GM12878 (cell line): ENCODE measurements around the gene AGAP1. TPM values are rescaled to one million over a fixed set of nuclear protein-coding genes. Genes with fewer than 3 reads are reported as not detected.

ENCODE experiments used
- ATAC-seq: fragments of 200-7000 bp; cut with Tn5 transposase; 3 replicates; pipeline ENCODE4 v1.9.1; 2020; ENCODE audit warnings: mild to moderate bottlenecking, moderate library complexity
- BruUV-seq: library from RNA; stranded (reverse); fragments of 400-500 nt; replicated peaks from 2 replicates; lab custom pipeline; 2021; lab: Mats Ljungman, UMichigan
- CTCF ChIA-PET: fragments of 300-600 bp; sonication (Branson Sonifier 250); formaldehyde crosslinking; extraction: SDS; loops from one replicate; lab custom pipeline; 2021; ENCODE audit warnings: inconsistent platforms; lab: Yijun Ruan, JAX
- POLR2A ChIA-PET: fragments of 350-600 bp; formaldehyde crosslinking; extraction: SDS; loops from one replicate; lab custom pipeline; 2021; ENCODE audit warnings: inconsistent platforms; lab: Charles Lee
- RAD21 ChIA-PET: fragments of 300-600 bp; sonication (Branson Sonifier 250); formaldehyde crosslinking; loops from one replicate; lab custom pipeline; 2023; ENCODE audit warnings: antibody characterized with exemption; ENCODE audit not compliant: unreplicated experiment; lab: Charles Lee
- SMC1A ChIA-PET: fragments of 300-600 bp; sonication (Branson Sonifier 250); formaldehyde crosslinking; loops from one replicate; lab custom pipeline; 2023; ENCODE audit not compliant: unreplicated experiment, uncharacterized antibody; lab: Charles Lee
- DNase-seq: peaks from one replicate; pipeline ENCODE4 v3.0.0-alpha.2; 2011; ENCODE audit warnings: low read depth, low spot score
- FAIRE-seq: peaks from 3 replicates; lab custom pipeline; 2011; peaks lifted over from hg19 to GRCh38; lab: Jason Lieb, UNC
- H2AFZ ChIP-seq: 2 replicates; pipeline ENCODE4 v1.6.0; 2011; ENCODE audit warnings: low read depth, low read length, control low read depth; ENCODE audit not compliant: control insufficient read depth
- H3K27ac ChIP-seq: 2 replicates; pipeline ENCODE4 v1.5.1; 2011; ENCODE audit warnings: control low read depth; ENCODE audit not compliant: control insufficient read depth, insufficient read depth
- H3K27me3 ChIP-seq, 2 experiments: replicated peaks in 1 of 2; 2 replicates each; pipeline versions ENCODE4 v1.6.0 to v1.6.1; 2011; ENCODE audit warnings: low read length in 1 of 2; ENCODE audit not compliant: control insufficient read depth in 2 of 2, insufficient read depth in 2 of 2
- H3K36me3 ChIP-seq, 2 experiments: 2 replicates each; pipeline ENCODE4 v1.5.1; 2011; ENCODE audit warnings: low read length in 1 of 2; ENCODE audit not compliant: control insufficient read depth in 2 of 2, insufficient read depth in 2 of 2
- H3K4me1 ChIP-seq: 2 replicates; pipeline ENCODE4 v1.6.1; 2011; ENCODE audit warnings: mild to moderate bottlenecking, low read length, moderate library complexity, mixed read lengths; ENCODE audit not compliant: control insufficient read depth, insufficient read depth
- H3K4me2 ChIP-seq: 2 replicates; pipeline ENCODE4 v1.6.0; 2011; ENCODE audit warnings: control low read depth; ENCODE audit not compliant: control insufficient read depth, insufficient read depth
- H3K4me3 ChIP-seq: fragments of 200-600 bp; sonication (generic); 2 replicates; pipeline ENCODE4 v1.5.1; 2016
- H3K79me2 ChIP-seq: 2 replicates; pipeline ENCODE4 v1.6.0; 2011; ENCODE audit warnings: low read length; ENCODE audit not compliant: control insufficient read depth, insufficient read depth
- H3K9ac ChIP-seq: 2 replicates; pipeline ENCODE4 v1.8.0; 2011; ENCODE audit warnings: low read length, control low read depth, mixed read lengths; ENCODE audit not compliant: control insufficient read depth, insufficient read depth
- H3K9me3 ChIP-seq: replicated peaks from 3 replicates; pipeline ENCODE4 v1.5.1; 2011; ENCODE audit warnings: mild to moderate bottlenecking, low read length; ENCODE audit not compliant: control insufficient read depth, insufficient read depth
- H4K20me1 ChIP-seq: 2 replicates; pipeline ENCODE4 v1.6.0; 2011; ENCODE audit not compliant: control insufficient read depth, insufficient read depth
- BHLHE40 ChIP-seq, 2 experiments: fragments of 450-650 bp in 1 of 2; IDR thresholded peaks; 2 replicates each; pipeline ENCODE4 v1.6.1; 2011 to 2017; ENCODE audit warnings: low read depth in 2 of 2, borderline replicate concordance in 1 of 2, improper control_type of control experiment in 1 of 2, low read length in 1 of 2, mild to moderate bottlenecking in 1 of 2
- CHD4 ChIP-seq: fragments of 200-600 bp; sonication (generic); IDR thresholded peaks from 2 replicates; pipeline ENCODE4 v1.6.1; 2016; ENCODE audit warnings: mild to moderate bottlenecking
- MEF2B ChIP-seq: fragments of 450-650 bp; IDR thresholded peaks from 2 replicates; pipeline ENCODE4 v1.6.1; 2018; ENCODE audit warnings: mild to moderate bottlenecking, moderate library complexity; ENCODE audit not compliant: partially characterized antibody, poor library complexity, severe bottlenecking
- NBN ChIP-seq: fragments of 450-650 bp; IDR thresholded peaks from 2 replicates; pipeline ENCODE4 v1.6.1; 2016
- SMAD1 ChIP-seq: fragments of 450-650 bp; IDR thresholded peaks from 2 replicates; pipeline ENCODE4 v1.6.1; 2018; ENCODE audit warnings: mild to moderate bottlenecking, low read depth; ENCODE audit not compliant: partially characterized antibody
- WGBS: methylation state at CpG from one replicate; pipeline ENCODE4 v1.1.6; 2016; ENCODE audit warnings: low lambda C conversion rate; ENCODE audit not compliant: insufficient replicate concordance, insufficient coverage; ENCODE audit errors: missing lambda C conversion rate; 5-methylcytosine and 5-hydroxymethylcytosine counted together
- in situ Hi-C: fragments of 300-500 bp; cut with MboI; formaldehyde crosslinking; loops from 9 replicates; pipeline ENCODE4 v1.14.3; 2018; ENCODE audit warnings: mixed read lengths
- intact Hi-C: fragments of 100-400 bp; cut with micrococcal nuclease; formaldehyde crosslinking; loops from one replicate; pipeline ENCODE4 v1.14.2; 2022; ENCODE audit not compliant: unreplicated experiment
- polyA plus RNA-seq, 11 experiments: library from polyadenylated mRNA; depleted of rRNA in 4 of 11; unstranded in 6 of 11; stranded (reverse) in 5 of 11; fragments of >200 nt; fragmentation: Nextera tagmentation in 4 of 11; fragmentation: Illumina TruSeq in 1 of 11; extraction: Ambion mirVana in 4 of 11; extraction: Trizol in 1 of 11; gene quantifications; 1 replicate in 1 of 11; 2 replicates in 10 of 11; pipeline versions ENCODE4 v1.2.1 to v1.2.3, GENCODE V29; 2011 to 2016; ENCODE audit warnings: inconsistent platforms in 2 of 11, missing spikeins in 2 of 11, low read depth in 1 of 11
- total RNA-seq, 4 experiments: library from RNA; depleted of rRNA in 3 of 4; stranded (reverse); fragments of >200 nt in 3 of 4; fragmentation: Illumina TruSeq in 1 of 4; extraction: Trizol in 1 of 4; gene quantifications; 2 replicates each; pipeline versions ENCODE4 v1.2.1 to v1.2.3, GENCODE V29; 2013 to 2021
- TF ChIP-seq, protein P1 (sequence below): IDR thresholded peaks from 2 replicates; pipeline ENCODE4 v1.6.1; 2011; ENCODE audit warnings: borderline replicate concordance, low read depth, mild to moderate bottlenecking, moderate library complexity, mixed read lengths, low read length; ENCODE audit not compliant: insufficient read depth; ENCODE audit errors: extremely low read length

AGAP1 gene
- total and polyA plus RNA-seq, 10 of the 15 experiments (the other 5 are each of a cell fraction or from before 2014, with no cell fraction given), result 0.05 to 0.15 (median 0.06) TPM; not detected in 7

GRCh38 chr2:236105955-236106607, 612.2 kb downstream of the AGAP1 start:
- no peaks in the 10 kb centered on the region for H3K9me3 ChIP-seq
- no peak overlapping the region for H2AFZ ChIP-seq
- RAD21 ChIA-PET, result no interaction called here
- ATAC-seq, result no peak
- in situ Hi-C loops, result no loop called here
- POLR2A ChIA-PET, result no interaction called here
- BruUV-seq, result no TSS peak
- DNase-seq, result no peak
- H3K9ac ChIP-seq, result no peak overlapping the region
- H4K20me1 ChIP-seq, result no peaks in the 10 kb centered on the region
- H3K27me3 ChIP-seq, result no peaks in the 10 kb centered on the region; a peak in 1 of 4 replicates
- H3K4me2 ChIP-seq, result no peak overlapping the region
- TF ChIP-seq SMAD1 (no peak), BHLHE40 (IDR thresholded peaks at IDR 0.05; ENCODE audit: borderline replicate concordance in 1 of 2, low read depth in 2 of 2, low read length in 1 of 2) (no peak), MEF2B (no peak), NBN (no peak), CHD4 (no peak)
- TF ChIP-seq, protein P1, sequence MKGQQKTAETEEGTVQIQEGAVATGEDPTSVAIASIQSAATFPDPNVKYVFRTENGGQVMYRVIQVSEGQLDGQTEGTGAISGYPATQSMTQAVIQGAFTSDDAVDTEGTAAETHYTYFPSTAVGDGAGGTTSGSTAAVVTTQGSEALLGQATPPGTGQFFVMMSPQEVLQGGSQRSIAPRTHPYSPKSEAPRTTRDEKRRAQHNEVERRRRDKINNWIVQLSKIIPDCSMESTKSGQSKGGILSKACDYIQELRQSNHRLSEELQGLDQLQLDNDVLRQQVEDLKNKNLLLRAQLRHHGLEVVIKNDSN, result no peak
- TF ChIP-seq, all 136 proteins: peak for 0
- Histone ChIP-seq H3K4me1 (no peaks in the 10 kb centered on the region), H3K36me3 (no peaks in the 10 kb centered on the region), H3K4me3 (no peak overlapping the region), H3K27ac (no peak overlapping the region), H3K79me2 (no peaks in the 10 kb centered on the region)
- intact Hi-C loops, result no loop called here
- SMC1A ChIA-PET, result no interaction called here
- CTCF ChIA-PET, result no interaction called here
- no peak for FAIRE-seq
- 38% methylated on average over 16 of the region's 16 CpGs for WGBS
